ENCODE measurements around the gene GABARAPL1.

The GABARAPL1 gene

DNA sequence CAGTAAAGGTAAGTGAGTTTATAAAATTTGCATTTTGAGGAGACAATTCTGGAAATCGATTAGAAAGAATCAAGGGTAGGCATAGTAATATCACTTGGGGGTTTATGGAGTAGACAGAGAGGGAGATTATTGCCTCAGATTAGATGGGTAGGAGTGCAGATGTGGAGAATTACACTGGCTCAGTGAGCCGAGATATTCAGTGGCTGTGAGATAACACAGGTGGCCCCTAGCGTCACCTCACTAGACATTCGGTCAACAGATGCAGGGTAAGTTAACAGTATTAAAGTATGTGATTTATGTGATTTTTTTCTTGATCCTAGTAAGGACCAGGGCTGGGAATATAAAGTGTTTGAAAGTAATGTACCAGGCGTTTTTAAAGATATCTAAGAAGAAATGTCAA, 55.4 kb downstream of the GABARAPL1 start:
- no peak for TF ChIP-seq POLR2AphosphoS5 (IDR thresholded peaks at IDR 0.05; ENCODE audit: low read depth)
- no peak for TF ChIP-seq GABPA (IDR thresholded peaks at IDR 0.05; ENCODE audit: low read depth)
- TF ChIP-seq REST (IDR thresholded peaks at IDR 0.05; ENCODE audit: insufficient replicate concordance, low read depth) = no peak
- TF ChIP-seq, protein P1, sequence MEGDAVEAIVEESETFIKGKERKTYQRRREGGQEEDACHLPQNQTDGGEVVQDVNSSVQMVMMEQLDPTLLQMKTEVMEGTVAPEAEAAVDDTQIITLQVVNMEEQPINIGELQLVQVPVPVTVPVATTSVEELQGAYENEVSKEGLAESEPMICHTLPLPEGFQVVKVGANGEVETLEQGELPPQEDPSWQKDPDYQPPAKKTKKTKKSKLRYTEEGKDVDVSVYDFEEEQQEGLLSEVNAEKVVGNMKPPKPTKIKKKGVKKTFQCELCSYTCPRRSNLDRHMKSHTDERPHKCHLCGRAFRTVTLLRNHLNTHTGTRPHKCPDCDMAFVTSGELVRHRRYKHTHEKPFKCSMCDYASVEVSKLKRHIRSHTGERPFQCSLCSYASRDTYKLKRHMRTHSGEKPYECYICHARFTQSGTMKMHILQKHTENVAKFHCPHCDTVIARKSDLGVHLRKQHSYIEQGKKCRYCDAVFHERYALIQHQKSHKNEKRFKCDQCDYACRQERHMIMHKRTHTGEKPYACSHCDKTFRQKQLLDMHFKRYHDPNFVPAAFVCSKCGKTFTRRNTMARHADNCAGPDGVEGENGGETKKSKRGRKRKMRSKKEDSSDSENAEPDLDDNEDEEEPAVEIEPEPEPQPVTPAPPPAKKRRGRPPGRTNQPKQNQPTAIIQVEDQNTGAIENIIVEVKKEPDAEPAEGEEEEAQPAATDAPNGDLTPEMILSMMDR (IDR thresholded peaks at IDR 0.05; ENCODE audit: insufficient read depth, low read length) = no peak
- TF ChIP-seq SPI1 (IDR thresholded peaks at IDR 0.05; ENCODE audit: borderline replicate concordance, low read depth) = no peak
- no peak for DNase-seq (ENCODE audit: low read depth in 1 of 2, low spot score in 1 of 2)
- no peak overlapping the region for H3K4me3 ChIP-seq (replicated peaks; ENCODE audit: insufficient read depth, low read length)
- no peaks in the 10 kb centered on the region for H3K27me3 ChIP-seq (ENCODE audit: insufficient read depth, poor library complexity, severe bottlenecking)
- H3K27ac ChIP-seq (replicated peaks) = no peak overlapping the region

- no peak for TF ChIP-seq POLR2AphosphoS5 (IDR thresholded peaks at IDR 0.05; ENCODE audit: low read depth)
- TF ChIP-seq, protein P1 (IDR thresholded peaks at IDR 0.05; ENCODE audit: insufficient read depth, low read length) = no peak
- no peak for TF ChIP-seq GABPA (IDR thresholded peaks at IDR 0.05; ENCODE audit: low read depth)
- TF ChIP-seq SPI1 (IDR thresholded peaks at IDR 0.05; ENCODE audit: borderline replicate concordance, low read depth) = no peak
- no peak for TF ChIP-seq REST (IDR thresholded peaks at IDR 0.05; ENCODE audit: insufficient replicate concordance, low read depth)
- no peak for DNase-seq (ENCODE audit: low read depth in 1 of 2, low spot score in 1 of 2)
Measured at GRCh38 chr12:10272467-10272866, 59.8 kb downstream of the GABARAPL1 start.

More at GRCh38 chr12:10272467-10272866, 59.8 kb downstream of the GABARAPL1 start:
- Histone ChIP-seq H3K27me3 (ENCODE audit: insufficient read depth, poor library complexity, severe bottlenecking) (no peaks in the 10 kb centered on the region), H3K4me3 (replicated peaks; ENCODE audit: insufficient read depth, low read length) (no peak overlapping the region), H3K27ac (replicated peaks) (no peak overlapping the region)

Measured in HL-60 (cell line).